NCI-H69 (cell line): Measurements from ENCODE around the gene SPATA2L.

ENCODE experiments used
- DNase-seq: peaks from one replicate; lab custom pipeline; 2025; lab: John Stamatoyannopoulos, UW

SPATA2L gene

DNA sequence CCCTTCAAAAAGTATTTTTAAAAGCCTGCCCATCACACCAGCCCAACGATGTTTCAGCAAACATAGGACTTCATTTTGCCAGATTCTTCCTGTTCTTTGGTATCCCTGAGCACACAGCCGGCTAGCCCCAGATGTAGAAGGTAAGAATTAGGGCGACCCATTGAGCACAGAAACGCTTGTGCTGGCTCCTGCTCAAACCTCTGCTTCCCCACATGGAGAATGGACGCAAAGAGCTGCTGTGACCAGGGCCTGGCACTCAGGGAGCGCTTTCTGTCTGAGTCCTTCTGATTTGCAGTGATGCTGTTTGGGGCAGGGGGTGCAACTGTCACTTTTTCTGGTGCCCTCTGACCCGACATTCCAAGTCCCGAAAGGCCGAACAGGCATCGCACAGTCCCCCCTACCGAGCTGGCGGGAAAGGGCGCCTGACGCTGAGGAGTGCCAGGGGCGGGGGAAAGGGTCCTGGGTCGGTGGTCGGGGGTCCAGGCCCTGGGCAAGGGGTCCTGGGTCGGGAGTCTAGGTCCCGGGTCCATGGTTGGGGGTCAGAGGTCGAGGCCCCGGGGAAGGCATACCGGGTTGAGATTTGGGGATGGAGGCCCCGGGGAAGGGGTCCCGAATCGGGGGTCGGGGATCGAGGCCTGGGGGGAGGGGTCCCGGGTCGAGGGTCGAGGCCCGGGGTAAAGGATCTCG lies 44.9 kb downstream of the SPATA2L start:
- DNase-seq = no peak

DNA sequence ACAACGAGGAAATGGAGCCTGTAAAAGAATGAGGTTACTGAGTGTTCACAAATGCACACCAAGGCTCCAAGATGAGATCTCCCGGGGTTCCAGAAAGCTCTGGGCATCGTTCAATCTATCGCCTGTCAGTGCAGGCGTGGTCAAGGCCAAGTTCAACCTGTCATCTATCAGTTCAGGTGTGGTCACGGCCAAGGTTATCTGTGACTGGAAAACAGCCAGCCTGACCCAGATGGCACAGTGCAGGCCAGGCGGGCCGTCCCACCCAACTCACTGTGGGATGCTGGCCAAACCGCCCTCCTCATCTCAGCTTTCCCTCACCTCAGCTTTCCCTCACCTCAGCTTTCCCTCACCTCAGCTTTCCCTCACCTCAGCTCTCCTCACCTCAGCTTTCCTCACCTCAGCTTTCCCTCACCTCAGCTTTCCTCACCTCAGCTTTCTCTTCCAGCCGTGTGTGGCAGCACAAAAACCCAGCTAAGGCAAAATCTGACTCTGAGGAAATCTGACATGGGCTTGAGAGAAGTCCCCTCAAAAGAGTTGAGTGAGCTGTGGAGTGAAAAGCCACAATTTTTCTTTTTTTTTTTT lies 46.4 kb downstream of the SPATA2L start:
- DNase-seq = no peak

DNA sequence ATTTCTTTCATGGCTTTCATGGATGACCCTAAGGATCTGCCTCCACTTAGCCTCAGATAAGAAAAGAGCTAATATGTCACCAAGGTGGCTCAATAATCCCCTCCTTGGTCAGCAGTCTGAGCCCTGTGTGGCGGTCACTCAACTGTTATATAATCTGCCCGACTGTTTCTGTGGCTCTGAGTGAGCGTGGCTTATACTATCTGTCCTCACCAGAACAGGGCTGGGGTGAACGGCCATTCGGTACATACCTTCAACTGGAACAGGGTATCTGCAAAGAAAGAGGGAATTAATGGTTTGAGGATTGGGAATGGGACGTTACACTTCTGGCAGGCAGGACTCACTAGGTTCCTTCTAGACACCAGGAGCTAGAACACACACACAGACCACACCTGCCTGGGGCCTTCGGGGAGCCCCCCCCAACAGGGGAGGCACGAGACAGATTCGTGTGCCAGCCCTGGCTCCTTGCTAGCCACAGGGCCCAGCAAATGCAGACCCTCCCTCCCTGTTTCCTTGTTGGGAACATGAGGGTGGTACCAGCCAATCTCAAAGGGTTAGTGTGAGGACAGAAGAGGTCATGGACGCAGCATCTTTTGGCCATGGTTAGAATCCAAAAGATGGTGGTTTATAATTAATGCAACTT lies 47.7 kb downstream of the SPATA2L start:
- DNase-seq = no peak

DNA sequence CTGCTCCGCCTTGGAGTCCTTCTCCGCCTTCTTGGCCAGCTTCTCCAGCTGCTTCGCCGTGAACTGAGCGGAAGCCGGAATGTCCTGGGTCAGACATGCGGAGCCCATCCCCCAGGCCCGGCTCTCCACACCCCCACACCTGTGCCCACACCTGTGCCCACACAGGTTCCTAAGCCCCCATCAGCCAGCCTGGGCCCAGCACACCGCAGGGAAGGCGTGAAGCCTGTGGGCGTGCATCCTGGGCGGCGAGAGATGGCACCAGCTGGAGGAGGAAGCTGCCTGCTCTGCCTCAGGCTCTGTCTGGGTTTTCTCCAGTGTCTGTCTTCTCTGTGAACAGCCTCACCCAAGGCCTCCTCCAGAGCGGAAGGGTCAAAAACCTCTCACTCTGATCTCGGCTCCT lies 49.9 kb downstream of the SPATA2L start:
- DNase-seq = no peak

GRCh38 chr16:89646906-89647305 lies 54.6 kb downstream of the SPATA2L start:
- DNase-seq = no peak
